HepG2 (cell line): ENCODE results near the gene REM2. TPM values are rescaled to one million over a fixed set of nuclear protein-coding genes. Genes with fewer than 3 reads are reported as not detected.

Source experiments
- CERS6 ChIP-seq: sonication (generic); formaldehyde crosslinking; IDR thresholded peaks from 2 replicates; pipeline ENCODE4 v1.5.0; 2020; ENCODE audit warnings: missing genetic modification reagents
- GPBP1L1 ChIP-seq: sonication (generic); formaldehyde crosslinking; IDR thresholded peaks from 2 replicates; pipeline ENCODE4 v1.5.0; 2020; ENCODE audit warnings: mild to moderate bottlenecking, missing genetic modification reagents
- HCFC1 ChIP-seq: fragments of 150-350 bp; IDR thresholded peaks from 2 replicates; pipeline ENCODE4 v1.6.1; 2014; ENCODE audit warnings: low read depth, low read length
- MZF1 ChIP-seq: sonication (generic); formaldehyde crosslinking; IDR thresholded peaks from 2 replicates; pipeline ENCODE4 v1.8.1; 2023; ENCODE audit warnings: mild to moderate bottlenecking, missing genetic modification reagents, borderline replicate concordance
- SAP130 ChIP-seq: IDR thresholded peaks from 2 replicates; pipeline ENCODE4 v1.6.1; 2016; ENCODE audit warnings: low read depth
- TRIM22 ChIP-seq: fragments of 450-650 bp; IDR thresholded peaks from 2 replicates; pipeline ENCODE4 v1.6.1; 2017
- YEATS2 ChIP-seq: sonication (generic); formaldehyde crosslinking; IDR thresholded peaks from 2 replicates; pipeline ENCODE4 v1.4.0; 2020; ENCODE audit warnings: missing genetic modification reagents, borderline replicate concordance
- ZBTB4 ChIP-seq: sonication (generic); formaldehyde crosslinking; IDR thresholded peaks from 2 replicates; pipeline ENCODE4 v1.4.0; 2020; ENCODE audit warnings: missing genetic modification reagents, mild to moderate bottlenecking, borderline replicate concordance
- ZFYVE20 ChIP-seq: sonication (generic); formaldehyde crosslinking; IDR thresholded peaks from 2 replicates; pipeline ENCODE4 v1.8.0; 2023; ENCODE audit warnings: low read depth, mild to moderate bottlenecking, moderate library complexity, missing genetic modification reagents, borderline replicate concordance
- ZNF180 ChIP-seq: sonication (generic); formaldehyde crosslinking; IDR thresholded peaks from 2 replicates; pipeline ENCODE4 v1.4.0; 2020; ENCODE audit warnings: low read depth, missing genetic modification reagents, borderline replicate concordance
- ZNF317 ChIP-seq: sonication (generic); formaldehyde crosslinking; IDR thresholded peaks from 2 replicates; pipeline ENCODE4 v1.5.0; 2020; ENCODE audit warnings: mild to moderate bottlenecking, missing genetic modification reagents
- ZNF335 ChIP-seq: sonication (generic); formaldehyde crosslinking; IDR thresholded peaks from 2 replicates; pipeline ENCODE4 v1.4.0; 2020; ENCODE audit warnings: missing genetic modification reagents
- ZNF503 ChIP-seq: sonication (generic); formaldehyde crosslinking; IDR thresholded peaks from 2 replicates; pipeline ENCODE4 v1.4.0; 2020; ENCODE audit warnings: missing genetic modification reagents
- ZNF512 ChIP-seq: sonication (generic); formaldehyde crosslinking; IDR thresholded peaks from 2 replicates; pipeline ENCODE4 v1.4.0; 2020; ENCODE audit warnings: mild to moderate bottlenecking, missing genetic modification reagents
- ZNF530 ChIP-seq: sonication (generic); formaldehyde crosslinking; IDR thresholded peaks from 2 replicates; pipeline ENCODE4 v1.5.0; 2020; ENCODE audit warnings: low read depth, mild to moderate bottlenecking, missing genetic modification reagents
- ZNF558 ChIP-seq: sonication (generic); formaldehyde crosslinking; IDR thresholded peaks from 2 replicates; pipeline ENCODE4 v1.9.0; 2022; ENCODE audit warnings: mild to moderate bottlenecking, missing genetic modification reagents, borderline replicate concordance
- ZNF792 ChIP-seq: IDR thresholded peaks from 2 replicates; pipeline ENCODE4 v1.6.1; 2016
- ZSCAN21 ChIP-seq: sonication (generic); formaldehyde crosslinking; IDR thresholded peaks from 2 replicates; pipeline ENCODE4 v1.8.0; 2022; ENCODE audit warnings: mild to moderate bottlenecking, missing genetic modification reagents, moderate library complexity, borderline replicate concordance
- polyA plus RNA-seq, 8 experiments: library from polyadenylated mRNA; depleted of rRNA in 3 of 8; stranded (reverse) in 7 of 8; unstranded in 1 of 8; fragments of >200 nt; fragmentation: Illumina TruSeq in 4 of 8; extraction: Trizol in 4 of 8; gene quantifications; 2 replicates each; pipeline versions ENCODE4 v1.2.1 to v1.2.3, GENCODE V29; 2011 to 2016; ENCODE audit warnings: low read depth in 4 of 8, missing spikeins in 1 of 8, mixed read lengths in 1 of 8; ENCODE audit not compliant: insufficient read depth in 1 of 8
- total RNA-seq, 5 experiments: library from RNA; depleted of rRNA; stranded (reverse); fragments of >200 nt; fragmentation: Illumina TruSeq; extraction: Trizol; gene quantifications; 2 replicates each; pipeline ENCODE4 v1.2.3, GENCODE V29; 2016; ENCODE audit warnings: low read depth in 1 of 5

REM2 gene
- total and polyA plus RNA-seq, 2 of the 13 experiments (the other 11 are each of a cell fraction or from before 2014, with no cell fraction given) = 0.20 TPM; not detected in 1

GRCh38 chr14:22929104-22929960, 46.3 kb downstream of the REM2 start, which contains the start of gene PRMT5 (continued):
- TF ChIP-seq TRIM22 (no peak), ZFYVE20 (peak; percentile 83), SAP130 (CRISPR knock-in tag) (peak; percentile 99), GPBP1L1 (no peak), ZBTB4 (CRISPR knock-in tag) (peak; percentile 71), ZNF335 (CRISPR knock-in tag) (peak; percentile 92), ZNF503 (peak; percentile 97), ZNF512 (CRISPR knock-in tag) (0 out of 2 replicates have a peak, but pooled peaks have one; percentile 17), YEATS2 (CRISPR knock-in tag) (peak; percentile 90), CERS6 (no peak), ZNF530 (CRISPR knock-in tag) (no peak), MZF1 (CRISPR knock-in tag) (peak; percentile 96), ZNF180 (CRISPR knock-in tag) (peak; percentile 98), ZNF792 (CRISPR knock-in tag) (peak; percentile 99), ZSCAN21 (CRISPR knock-in tag) (peak; percentile 97), ZNF317 (CRISPR knock-in tag) (peak; percentile 91), ZNF558 (peak; percentile 91; the same call in 1 of the 2 replicates), HCFC1 (peak; percentile 58; the same call in 1 of the 2 replicates)
